ENCODE results near the gene PMFBP1.

Gene PMFBP1

DNA sequence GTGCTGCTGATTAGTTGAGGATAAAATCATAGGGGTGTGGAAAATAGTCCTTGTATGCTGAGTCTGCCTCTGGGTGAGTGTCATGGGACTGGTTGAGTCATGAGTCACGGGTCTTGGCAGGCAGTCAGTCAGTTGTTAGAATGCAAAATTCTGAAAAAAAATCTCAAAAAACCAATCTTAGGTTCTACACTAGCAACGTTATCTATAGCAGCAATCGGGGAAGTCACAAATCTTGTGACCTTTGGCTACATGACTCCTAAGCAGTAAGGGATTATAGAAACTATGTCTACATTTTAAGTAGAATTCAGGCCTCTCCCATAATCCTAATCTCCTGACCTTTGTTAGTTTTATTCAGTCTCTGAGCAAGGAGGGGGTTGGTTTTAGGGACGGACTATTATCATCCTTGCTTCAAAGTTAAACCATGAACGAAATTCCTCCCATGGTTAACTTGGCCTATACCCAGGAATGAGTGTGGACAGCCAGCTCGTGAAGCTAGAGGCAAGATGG is 18.0 kb upstream of the PMFBP1 start:
- no peak for DNase-seq (ENCODE audit: low read depth in 1 of 2, low spot score in 1 of 2)

DNA sequence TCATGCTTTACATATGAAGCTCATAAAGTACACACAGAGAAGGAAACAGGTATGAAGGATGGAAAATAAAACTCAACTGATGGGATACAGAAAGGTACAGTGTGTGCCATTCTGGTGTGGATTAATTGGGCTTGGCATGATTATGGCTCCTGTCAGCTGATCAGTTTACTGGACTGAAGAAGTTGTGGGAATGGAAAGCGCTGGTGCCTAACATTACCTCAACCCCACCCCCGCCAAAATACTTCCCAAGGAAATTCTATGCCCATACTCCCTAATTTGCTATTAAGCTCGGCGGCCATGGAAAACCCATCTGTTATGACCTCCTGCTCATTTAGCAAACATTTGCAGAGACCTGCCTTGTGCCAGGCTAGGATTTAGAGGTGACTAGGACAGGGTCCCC is 16.6 kb upstream of the PMFBP1 start:
- no peak for DNase-seq (ENCODE audit: low read depth in 1 of 2, low spot score in 1 of 2)

DNA sequence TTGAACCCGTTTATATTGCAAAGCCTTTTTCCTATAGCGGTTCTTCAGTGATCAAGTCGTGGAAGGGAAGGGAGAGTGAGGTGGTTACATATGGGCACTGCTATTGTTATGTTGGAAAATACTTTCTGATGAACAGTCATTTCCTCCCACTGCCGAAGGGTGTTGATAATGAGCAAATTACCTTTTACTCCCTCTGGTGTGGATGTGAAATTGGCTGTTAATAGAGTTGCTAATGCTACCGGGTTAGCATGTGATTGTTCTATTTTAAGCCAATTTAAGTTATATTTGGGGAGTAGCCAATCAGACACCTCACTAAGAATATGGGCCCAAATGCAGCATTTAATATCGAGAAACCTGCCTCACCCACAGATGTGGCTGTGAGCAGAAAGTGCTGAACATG is 15.6 kb upstream of the PMFBP1 start:
- no peak for DNase-seq (ENCODE audit: low read depth in 1 of 2, low spot score in 1 of 2)

GRCh38 chr16:72182976-72183375 is 11.0 kb upstream of the PMFBP1 start:
- DNase-seq (ENCODE audit: low read depth in 1 of 2, low spot score in 1 of 2): no peak

DNA sequence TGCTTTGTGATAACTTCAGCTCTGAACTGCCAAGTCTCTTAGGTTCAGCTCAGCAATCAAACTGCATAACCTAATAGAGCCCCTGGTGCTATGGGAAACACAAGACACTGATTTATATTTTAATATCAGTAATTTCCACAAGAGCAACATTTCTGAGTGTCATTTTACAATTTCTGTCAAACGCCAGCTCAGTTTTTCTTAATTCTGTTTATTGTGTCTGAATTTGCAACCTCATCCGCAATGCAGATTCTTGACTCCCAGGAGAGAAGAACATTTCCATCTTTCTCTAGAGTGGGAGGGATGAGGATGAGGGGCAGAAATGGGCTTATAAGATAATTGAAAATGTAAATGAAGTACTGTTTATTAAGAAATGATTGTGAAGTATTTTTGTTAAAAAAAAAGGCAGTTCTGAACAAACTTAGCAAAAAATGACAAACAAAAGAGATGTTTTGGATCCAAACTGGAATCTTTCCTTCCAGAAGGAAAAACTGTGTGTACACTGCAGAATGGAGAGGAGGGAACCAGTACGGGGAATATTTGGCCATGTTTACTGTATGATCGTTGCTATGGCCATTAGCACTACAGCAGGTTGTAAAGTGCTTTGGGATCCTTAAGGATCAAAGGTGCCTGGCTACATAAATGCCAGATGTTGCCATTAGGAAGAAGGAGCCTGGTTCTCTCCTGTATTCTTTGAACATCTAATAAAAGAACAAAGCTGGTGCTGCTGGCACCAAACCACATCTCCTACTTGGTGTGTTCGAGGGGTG is 7.4 kb upstream of the PMFBP1 start:
- DNase-seq (ENCODE audit: low read depth in 1 of 2, low spot score in 1 of 2): no peak

DNA sequence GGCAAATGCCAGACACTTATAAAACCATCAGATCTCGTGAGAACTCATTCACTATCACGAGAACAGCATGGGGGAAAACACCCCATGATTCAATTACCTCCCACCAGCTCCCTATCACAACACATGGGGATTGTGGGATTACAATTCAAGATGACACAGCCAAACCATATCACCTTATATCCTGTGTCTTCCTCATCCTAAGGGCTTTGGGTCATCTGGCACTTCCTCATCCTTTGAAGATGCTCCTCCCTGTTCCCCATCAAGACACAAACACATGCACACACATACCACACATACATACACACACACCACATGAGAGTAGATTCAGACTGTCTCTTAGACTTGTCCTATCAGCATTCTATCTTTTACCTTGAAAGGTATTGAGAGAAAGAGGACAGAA is 2.8 kb upstream of the PMFBP1 start:
- DNase-seq (ENCODE audit: low read depth in 1 of 2, low spot score in 1 of 2): no peak

GRCh38 chr16:72173997-72174396 is 2.0 kb upstream of the PMFBP1 start:
- DNase-seq (ENCODE audit: low read depth in 1 of 2, low spot score in 1 of 2): no peak

GRCh38 chr16:72171236-72171635 is 719 bp downstream of the PMFBP1 start:
- no peak for DNase-seq (ENCODE audit: low read depth in 1 of 2, low spot score in 1 of 2)

GRCh38 chr16:72169708-72170107 is 2.2 kb downstream of the PMFBP1 start:
- DNase-seq (ENCODE audit: low read depth in 1 of 2, low spot score in 1 of 2): no peak

DNA sequence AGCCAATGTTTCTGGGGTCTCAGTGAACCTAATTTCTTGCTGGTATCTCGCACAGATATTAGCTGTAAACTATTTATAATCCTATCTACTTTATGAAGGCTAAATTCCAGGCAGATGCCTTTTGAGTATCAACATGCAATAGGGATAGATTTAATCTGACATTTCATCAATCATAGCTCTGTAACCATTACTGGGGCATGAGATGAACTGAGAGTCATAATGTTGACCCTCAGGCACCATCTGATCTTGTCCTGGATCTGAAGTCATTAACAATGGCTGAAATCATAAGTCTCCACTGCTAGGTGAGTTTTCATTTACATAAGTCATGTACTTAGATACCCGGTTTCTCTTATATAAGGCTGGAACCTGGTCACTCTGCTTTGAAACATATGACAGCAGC is 3.6 kb downstream of the PMFBP1 start:
- DNase-seq (ENCODE audit: low read depth in 1 of 2, low spot score in 1 of 2): no peak

- DNase-seq (ENCODE audit: low read depth in 1 of 2, low spot score in 1 of 2): no peak
Observed at GRCh38 chr16:72166954-72167561, 4.9 kb downstream of the PMFBP1 start.

DNA sequence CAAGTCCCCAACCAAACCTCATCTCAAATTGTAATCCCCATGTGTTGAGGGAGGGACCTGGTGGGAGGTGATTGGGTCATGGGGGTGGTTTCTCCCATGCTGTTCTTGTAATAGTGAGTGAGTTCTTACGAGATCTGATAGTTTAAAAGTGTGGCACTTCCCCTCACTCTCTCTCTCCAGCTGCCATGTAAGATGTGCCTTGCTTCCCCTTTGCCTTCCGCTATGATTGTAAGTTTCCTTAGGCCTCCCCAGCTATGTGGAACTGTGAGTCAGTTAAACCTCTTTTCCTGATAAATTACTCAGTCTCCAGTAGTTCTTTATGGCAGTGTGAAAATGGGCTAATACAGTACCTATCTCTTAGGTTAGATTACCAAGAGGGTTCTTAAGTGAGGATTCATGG is 5.8 kb downstream of the PMFBP1 start:
- DNase-seq (ENCODE audit: low read depth in 1 of 2, low spot score in 1 of 2): no peak

DNA sequence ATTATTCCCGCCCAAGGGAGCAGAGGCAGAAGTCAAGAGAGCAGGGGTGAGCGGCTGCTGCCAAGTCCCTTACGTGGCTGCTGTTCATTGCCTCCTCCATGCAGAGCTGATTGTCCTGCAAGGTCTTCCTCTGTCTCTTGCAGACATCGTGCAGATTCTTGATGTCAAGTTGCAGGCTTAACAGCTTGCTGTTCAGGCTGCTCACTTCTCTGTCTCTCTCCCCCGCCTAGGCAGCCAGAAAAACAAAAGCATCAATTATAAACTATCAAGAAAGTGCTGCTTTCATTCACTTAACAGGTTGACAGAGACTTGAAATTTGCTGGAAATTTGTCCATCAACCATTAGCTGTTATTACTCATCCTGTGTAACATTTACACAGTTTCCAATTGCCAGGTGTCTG is 7.3 kb downstream of the PMFBP1 start:
- DNase-seq (ENCODE audit: low read depth in 1 of 2, low spot score in 1 of 2): no peak

DNA sequence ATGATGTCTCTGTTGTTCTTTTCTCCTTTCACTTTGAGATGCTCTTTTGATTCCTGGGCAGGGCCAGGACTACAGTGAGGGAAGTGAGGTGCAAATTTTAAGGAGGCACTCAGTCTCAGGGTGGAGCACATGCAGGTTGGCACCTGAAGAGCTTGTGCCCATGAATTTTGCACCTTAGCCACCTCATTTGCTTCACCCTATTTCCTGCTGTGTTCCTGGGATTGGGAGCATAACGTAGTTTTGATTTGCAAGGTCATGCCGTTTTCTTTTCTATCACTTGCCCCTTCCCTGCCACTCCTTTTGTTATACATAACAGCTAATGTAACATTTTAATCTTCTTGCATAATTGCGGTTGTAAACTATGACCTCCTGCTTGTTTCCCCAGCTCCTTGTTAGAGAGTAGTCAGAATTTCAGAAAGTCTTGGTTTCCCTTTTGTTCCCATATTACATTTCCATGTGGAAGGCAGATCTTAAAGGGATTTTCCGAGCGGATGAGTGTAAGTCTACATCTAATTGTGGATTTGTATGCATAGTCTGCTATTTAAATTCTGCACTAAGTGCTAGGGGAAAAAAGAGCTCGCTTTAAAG is 9.8 kb downstream of the PMFBP1 start:
- no peak for DNase-seq (ENCODE audit: low read depth in 1 of 2, low spot score in 1 of 2)

DNA sequence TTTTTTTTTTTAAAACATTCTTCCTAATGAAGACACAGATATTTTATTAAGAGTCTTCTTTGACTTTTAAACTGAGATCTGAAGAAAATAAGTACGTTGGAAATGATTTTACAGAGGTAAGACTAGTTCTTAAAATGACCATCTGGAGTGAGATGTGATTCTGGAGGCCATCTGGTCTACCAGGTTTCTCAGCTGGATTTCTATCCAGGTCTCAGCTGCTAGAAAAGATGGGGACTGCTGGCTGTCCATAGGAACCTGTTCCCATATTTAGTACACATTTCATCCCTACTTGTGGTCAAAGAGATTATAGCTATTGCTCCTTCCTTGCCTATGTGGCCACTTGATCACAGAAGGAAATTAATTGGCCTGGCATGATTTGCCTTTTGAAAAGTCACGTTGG is 12.2 kb downstream of the PMFBP1 start:
- no peak for DNase-seq (ENCODE audit: low read depth in 1 of 2, low spot score in 1 of 2)

DNA sequence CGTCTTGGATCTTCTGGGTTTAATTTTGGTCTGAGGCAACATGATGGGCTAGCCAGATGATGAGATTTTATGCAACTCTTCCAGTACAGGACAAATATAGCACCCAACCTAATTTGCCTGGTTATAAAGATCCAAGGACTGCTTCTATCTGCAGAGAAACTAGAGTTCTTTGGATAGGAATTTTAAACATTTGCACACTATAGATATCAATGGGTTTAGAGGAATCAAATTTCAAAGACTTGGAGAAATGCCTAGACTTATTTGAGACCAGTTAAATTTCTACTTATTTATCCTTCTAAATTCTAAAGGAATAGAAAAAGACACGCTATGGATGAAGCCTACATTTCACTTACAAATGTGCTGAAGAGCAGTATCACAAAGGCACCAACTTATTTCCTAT is 12.6 kb downstream of the PMFBP1 start:
- no peak for DNase-seq (ENCODE audit: low read depth in 1 of 2, low spot score in 1 of 2)

DNA sequence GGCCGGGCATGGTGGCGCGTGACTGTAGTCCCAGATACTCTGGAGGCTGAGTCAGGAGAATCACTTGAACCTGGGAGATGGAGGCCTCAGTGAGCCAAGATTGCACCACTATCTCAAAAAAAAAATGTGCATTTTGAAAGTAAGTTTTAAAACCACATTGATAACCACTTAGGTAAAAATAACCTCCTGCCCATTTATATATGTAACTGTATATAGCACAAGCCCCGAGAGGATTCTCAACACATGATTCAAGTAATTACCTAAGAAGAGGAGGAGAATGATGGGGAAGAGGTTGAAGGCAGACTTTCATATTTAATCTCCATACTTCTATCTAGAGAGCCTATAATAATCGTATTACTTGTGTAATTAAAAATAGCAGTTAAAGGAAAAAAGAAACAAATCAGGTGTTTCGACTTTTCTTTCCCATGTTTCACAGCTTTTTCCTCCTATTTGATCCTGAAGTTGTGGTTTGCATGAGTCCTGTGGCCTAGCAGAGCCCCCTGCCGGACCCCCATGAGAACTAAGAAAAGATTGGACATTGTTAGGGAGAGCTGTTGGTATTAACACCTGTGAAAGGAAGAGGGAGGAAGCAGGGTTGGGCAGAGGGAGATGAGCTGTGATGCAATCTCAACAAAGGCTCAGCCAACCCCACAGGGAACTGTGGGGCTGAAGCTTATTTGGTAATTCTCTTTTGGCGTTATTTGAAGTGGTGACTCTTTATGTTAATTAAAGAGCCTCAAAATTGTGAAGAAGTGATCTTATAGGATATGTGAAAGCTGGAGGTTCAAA is 22.1 kb downstream of the PMFBP1 start:
- no peak for DNase-seq (ENCODE audit: low read depth in 1 of 2, low spot score in 1 of 2)

DNA sequence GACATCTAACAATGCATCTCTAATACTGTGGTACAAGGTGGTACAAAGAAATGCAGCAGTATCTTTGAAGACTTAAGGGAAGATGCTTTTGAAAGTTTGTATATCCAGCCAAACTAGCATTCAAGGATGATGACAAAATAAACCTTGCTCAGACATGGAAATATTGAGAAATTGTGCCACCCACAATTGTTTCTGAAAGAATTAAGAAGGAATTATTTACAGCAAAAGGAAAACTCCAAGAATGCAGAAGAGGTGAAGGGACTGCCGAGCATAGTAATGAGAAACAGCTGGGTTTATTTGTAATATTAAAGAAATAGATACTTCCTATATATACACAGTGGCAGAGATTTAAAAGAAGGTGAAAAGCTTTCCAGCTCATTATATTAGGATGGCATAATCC is 29.5 kb downstream of the PMFBP1 start:
- no peak for DNase-seq (ENCODE audit: low read depth in 1 of 2, low spot score in 1 of 2)

DNA sequence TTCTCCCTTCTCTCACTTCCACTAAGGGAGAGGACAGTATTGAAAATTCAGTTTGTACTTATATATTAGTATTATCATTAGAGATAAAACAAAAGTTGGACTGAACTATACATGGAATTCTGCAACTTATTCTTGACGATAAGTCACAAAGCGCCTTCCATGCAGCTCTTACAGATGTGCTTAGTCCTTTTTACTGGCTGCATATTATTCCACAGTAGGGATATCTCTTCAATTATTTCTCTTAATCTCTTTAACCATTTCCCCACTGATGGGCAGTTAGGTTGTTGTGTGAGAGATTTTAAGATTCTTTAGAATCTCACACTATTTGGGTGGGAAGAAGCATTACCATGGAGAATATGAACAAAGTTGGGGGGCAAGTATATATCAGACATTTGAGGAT is 32.0 kb downstream of the PMFBP1 start:
- DNase-seq (ENCODE audit: low read depth in 1 of 2, low spot score in 1 of 2): no peak

GRCh38 chr16:72138064-72138572 is 33.8 kb downstream of the PMFBP1 start:
- DNase-seq (ENCODE audit: low read depth in 1 of 2, low spot score in 1 of 2): no peak

GRCh38 chr16:72137380-72138063 is 34.4 kb downstream of the PMFBP1 start:
- no peak for DNase-seq (ENCODE audit: low read depth in 1 of 2, low spot score in 1 of 2)

Data from activated CD4-positive, alpha-beta T cell treated with anti-CD3 and anti-CD28 coated beads, Interleukin-2, amount 50 U/mL, for 24 hours (primary cell).